ENCODE data around the gene PLXNA4. TPM values are rescaled to one million over a fixed set of nuclear protein-coding genes. Genes with fewer than 3 reads are reported as not detected.

Gene PLXNA4
- total and polyA plus RNA-seq, 4 donors: 0.04 to 1.1 (median 0.41) TPM

DNA sequence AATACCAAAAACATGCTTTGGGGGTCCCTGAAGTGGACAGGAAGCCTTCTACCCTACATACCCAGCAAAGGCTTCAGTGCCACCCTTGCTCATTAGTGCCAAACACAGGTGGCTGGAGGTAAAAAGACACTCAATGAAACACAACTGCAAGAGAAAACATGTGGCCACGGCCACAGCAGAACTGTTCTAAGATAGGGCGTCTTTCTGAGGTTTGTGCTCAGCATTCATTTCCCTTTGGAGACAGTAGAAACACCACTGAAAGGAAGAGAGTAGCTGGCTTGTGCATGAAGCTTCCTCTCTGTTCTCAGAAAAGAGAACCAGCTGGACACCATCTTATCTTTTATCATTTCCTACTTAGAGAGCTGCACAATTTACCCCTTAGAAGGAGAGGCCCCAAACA, 143.0 kb downstream of the PLXNA4 start:
- WGBS: 74% methylated on average over 2 of the region's 2 CpGs
- H3K4me1 ChIP-seq (ENCODE audit: control insufficient read depth in 4 of 4, insufficient read depth in 4 of 4, low read length in 3 of 4): peaks cover 0 to 8% (median 6%) of the 10 kb centered on the region in 4 donors
- no peak overlapping the region for H3K27ac ChIP-seq (ENCODE audit: low read depth in 1 of 2, low read length in 2 of 2)
- no peaks in the 10 kb centered on the region for H3K9me3 ChIP-seq (ENCODE audit: control insufficient read depth in 4 of 4, low read length in 3 of 4)
- TF ChIP-seq TAF1 (conservative IDR thresholded peaks at IDR 0.05) (no peak), SP1 (IDR thresholded peaks at IDR 0.05) (no peak), FOXA1 (IDR thresholded peaks at IDR 0.05) (no peak), YY1 (IDR thresholded peaks at IDR 0.05) (no peak), ZBTB33 (IDR thresholded peaks at IDR 0.05) (no peak), REST (IDR thresholded peaks at IDR 0.05) (no peak), EGR1 (IDR thresholded peaks at IDR 0.05; ENCODE audit: low read depth in 2 of 2) (no peak)
- TF ChIP-seq, protein P1, sequence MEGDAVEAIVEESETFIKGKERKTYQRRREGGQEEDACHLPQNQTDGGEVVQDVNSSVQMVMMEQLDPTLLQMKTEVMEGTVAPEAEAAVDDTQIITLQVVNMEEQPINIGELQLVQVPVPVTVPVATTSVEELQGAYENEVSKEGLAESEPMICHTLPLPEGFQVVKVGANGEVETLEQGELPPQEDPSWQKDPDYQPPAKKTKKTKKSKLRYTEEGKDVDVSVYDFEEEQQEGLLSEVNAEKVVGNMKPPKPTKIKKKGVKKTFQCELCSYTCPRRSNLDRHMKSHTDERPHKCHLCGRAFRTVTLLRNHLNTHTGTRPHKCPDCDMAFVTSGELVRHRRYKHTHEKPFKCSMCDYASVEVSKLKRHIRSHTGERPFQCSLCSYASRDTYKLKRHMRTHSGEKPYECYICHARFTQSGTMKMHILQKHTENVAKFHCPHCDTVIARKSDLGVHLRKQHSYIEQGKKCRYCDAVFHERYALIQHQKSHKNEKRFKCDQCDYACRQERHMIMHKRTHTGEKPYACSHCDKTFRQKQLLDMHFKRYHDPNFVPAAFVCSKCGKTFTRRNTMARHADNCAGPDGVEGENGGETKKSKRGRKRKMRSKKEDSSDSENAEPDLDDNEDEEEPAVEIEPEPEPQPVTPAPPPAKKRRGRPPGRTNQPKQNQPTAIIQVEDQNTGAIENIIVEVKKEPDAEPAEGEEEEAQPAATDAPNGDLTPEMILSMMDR (IDR thresholded peaks at IDR 0.05; ENCODE audit: low read depth, low read length, missing input control): no peak
- no peaks in the 10 kb centered on the region for H3K36me3 ChIP-seq (ENCODE audit: control insufficient read depth in 4 of 4, insufficient read depth in 3 of 4, low read depth in 1 of 4, low read length in 3 of 4)
- no peak for DNase-seq (ENCODE audit: low spot score)
- H3K9ac ChIP-seq (ENCODE audit: low read depth in 1 of 2, low read length in 2 of 2): no peak overlapping the region
- no peaks in the 10 kb centered on the region for H3K27me3 ChIP-seq (ENCODE audit: control insufficient read depth in 4 of 4, insufficient read depth in 4 of 4, low read length in 3 of 4)
- H3K4me3 ChIP-seq (ENCODE audit: low read depth in 1 of 3, low read length in 3 of 3): no peak overlapping the region

- Histone ChIP-seq H3K27me3 (ENCODE audit: control insufficient read depth in 4 of 4, insufficient read depth in 4 of 4, low read length in 3 of 4) (no peaks in the 10 kb centered on the region), H3K9ac (ENCODE audit: low read depth in 1 of 2, low read length in 2 of 2) (no peak overlapping the region), H3K36me3 (ENCODE audit: control insufficient read depth in 4 of 4, insufficient read depth in 3 of 4, low read depth in 1 of 4, low read length in 3 of 4) (no peaks in the 10 kb centered on the region), H3K27ac (ENCODE audit: low read depth in 1 of 2, low read length in 2 of 2) (no peak overlapping the region), H3K4me1 (ENCODE audit: control insufficient read depth in 4 of 4, insufficient read depth in 4 of 4, low read length in 3 of 4) (peaks cover 0 to 22% (median 21%) of the 10 kb centered on the region in 4 donors), H3K4me3 (ENCODE audit: low read depth in 1 of 3, low read length in 3 of 3) (no peak overlapping the region), H3K9me3 (ENCODE audit: control insufficient read depth in 4 of 4, low read length in 3 of 4) (no peaks in the 10 kb centered on the region)
- WGBS: 83% methylated on average over 13 of the region's 13 CpGs
- no peak for DNase-seq (ENCODE audit: low spot score)
- TF ChIP-seq FOXA2 (IDR thresholded peaks at IDR 0.05) (no peak), ZBTB33 (IDR thresholded peaks at IDR 0.05) (no peak), EGR1 (IDR thresholded peaks at IDR 0.05; ENCODE audit: low read depth in 2 of 2) (no peak), GABPA (IDR thresholded peaks at IDR 0.05 in 1 of 2, conservative IDR thresholded peaks at IDR 0.05 in 1 of 2) (no peak), ATF3 (IDR thresholded peaks at IDR 0.05) (no peak), TAF1 (conservative IDR thresholded peaks at IDR 0.05) (no peak), FOXA1 (IDR thresholded peaks at IDR 0.05) (no peak), NR2F2 (IDR thresholded peaks at IDR 0.05) (no peak), HNF4A (conservative IDR thresholded peaks at IDR 0.05) (no peak), REST (IDR thresholded peaks at IDR 0.05) (no peak), YY1 (IDR thresholded peaks at IDR 0.05) (no peak), RXRA (IDR thresholded peaks at IDR 0.05) (no peak), HNF4G (IDR thresholded peaks at IDR 0.05) (no peak), SP1 (IDR thresholded peaks at IDR 0.05) (no peak)
- TF ChIP-seq, protein P2, sequence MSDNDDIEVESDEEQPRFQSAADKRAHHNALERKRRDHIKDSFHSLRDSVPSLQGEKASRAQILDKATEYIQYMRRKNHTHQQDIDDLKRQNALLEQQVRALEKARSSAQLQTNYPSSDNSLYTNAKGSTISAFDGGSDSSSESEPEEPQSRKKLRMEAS (IDR thresholded peaks at IDR 0.05): no peak
Measured at GRCh38 chr7:132430861-132431822, 145.1 kb downstream of the PLXNA4 start.
